ENCODE results near the gene CD82. TPM values are rescaled to one million over a fixed set of nuclear protein-coding genes. Genes with fewer than 3 reads are reported as not detected.
A peak's percentile ranks its signal among the peaks of the same experiment; 100 is the strongest.
"Not testable (repeated sequence)": the region's sequence is repeated elsewhere in the genome, so short reads cannot be mapped to it uniquely, and the experiment has no call there.

Gene CD82
- total RNA-seq, 1 donor from 2014 or later, result 127 TPM

- intact Hi-C loops (cut with DNase I), result loop anchor here (10.0 kb wide), 1 partner anchor 417 kb away; no protein-coding TSS in a partner anchor
- DNase-seq (ENCODE audit: low spot score) (no peak), ATAC-seq (no peak)
Observed at GRCh38 chr11:44531636-44532035, 33.8 kb upstream of the CD82 start.

- DNase-seq (ENCODE audit: low spot score) (no peak), ATAC-seq (no peak)
- intact Hi-C loops (cut with DNase I), result loop anchor here (10.0 kb wide), 1 partner anchor 418 kb away; no protein-coding TSS in a partner anchor
Observed at GRCh38 chr11:44532809-44533208, 32.7 kb upstream of the CD82 start.

- DNase-seq (ENCODE audit: low spot score) (no peak), ATAC-seq (no peak)
- intact Hi-C loops (cut with DNase I), result loop anchor here (10.0 kb wide), 1 partner anchor 419 kb away; no protein-coding TSS in a partner anchor
Observed at GRCh38 chr11:44533921-44534711, 31.3 kb upstream of the CD82 start.

- intact Hi-C loops (cut with DNase I), result loop anchor here (5.0 to 10.0 kb wide), 2 partner anchors 248 to 421 kb away; no protein-coding TSS in a partner anchor
- ATAC-seq, result no peak
- DNase-seq (ENCODE audit: low spot score), result no peak
Observed at GRCh38 chr11:44535191-44535980, 30.1 kb upstream of the CD82 start.

- ATAC-seq (peak; percentile 30), DNase-seq (ENCODE audit: low spot score) (no peak)
- intact Hi-C loops (cut with DNase I), result loop anchor here (5.0 to 10.0 kb wide), 2 partner anchors 250 to 422 kb away; no protein-coding TSS in a partner anchor
Observed at GRCh38 chr11:44536788-44537516, 28.5 kb upstream of the CD82 start.

GRCh38 chr11:44537679-44538078, 27.8 kb upstream of the CD82 start:
- ATAC-seq (no peak), DNase-seq (ENCODE audit: low spot score) (no peak)
- intact Hi-C loops (cut with DNase I), result loop anchor here (5.0 to 10.0 kb wide), 2 partner anchors 250 to 423 kb away; no protein-coding TSS in a partner anchor

- ATAC-seq (peak; percentile 95), DNase-seq (ENCODE audit: low spot score) (peak; percentile 89)
- intact Hi-C loops (cut with DNase I), result loop anchor here (5.0 to 10.0 kb wide), 2 partner anchors 251 to 424 kb away; no protein-coding TSS in a partner anchor
Observed at GRCh38 chr11:44538375-44539054, 26.9 kb upstream of the CD82 start.

GRCh38 chr11:44539971-44540370, 25.5 kb upstream of the CD82 start:
- intact Hi-C loops (cut with DNase I), result loop anchor here (5.0 to 10.0 kb wide), 2 partner anchors 253 to 425 kb away; no protein-coding TSS in a partner anchor
- no peak for ATAC-seq
- DNase-seq (ENCODE audit: low spot score), result no peak

GRCh38 chr11:44540667-44541066, 24.8 kb upstream of the CD82 start:
- DNase-seq (ENCODE audit: low spot score), result no peak
- intact Hi-C loops (cut with DNase I), result no loop called here
- ATAC-seq, result no peak

- no peak for DNase-seq (ENCODE audit: low spot score)
- intact Hi-C loops (cut with DNase I), result no loop called here
- no peak for ATAC-seq
Observed at GRCh38 chr11:44542372-44542771, 23.1 kb upstream of the CD82 start.

- not testable (repeated sequence) for ATAC-seq
Observed at GRCh38 chr11:44546984-44547383, 18.5 kb upstream of the CD82 start.

GRCh38 chr11:44547534-44547933, 17.9 kb upstream of the CD82 start:
- intact Hi-C loops (cut with DNase I); DNase-seq (ENCODE audit: low spot score); ATAC-seq: not testable (repeated sequence)

More at GRCh38 chr11:44546984-44547383, 18.5 kb upstream of the CD82 start:
- intact Hi-C loops (cut with DNase I); DNase-seq (ENCODE audit: low spot score): not testable (repeated sequence)

GRCh38 chr11:44548032-44548695, 17.3 kb upstream of the CD82 start:
- ATAC-seq (no peak), DNase-seq (ENCODE audit: low spot score) (no peak)
- intact Hi-C loops (cut with DNase I), result no loop called here

- ATAC-seq; intact Hi-C loops (cut with DNase I); DNase-seq (ENCODE audit: low spot score): not testable (repeated sequence)
Observed at GRCh38 chr11:44548961-44549749, 16.3 kb upstream of the CD82 start.

GRCh38 chr11:44550123-44550522, 15.3 kb upstream of the CD82 start:
- no peak for DNase-seq (ENCODE audit: low spot score)
- intact Hi-C loops (cut with DNase I), result no loop called here
- no peak for ATAC-seq

- intact Hi-C loops (cut with DNase I), result no loop called here
- no peak for DNase-seq (ENCODE audit: low spot score)
- ATAC-seq, result no peak
Observed at GRCh38 chr11:44551456-44552139, 13.9 kb upstream of the CD82 start.
